ENCODE results near the gene SPEN.

DNA sequence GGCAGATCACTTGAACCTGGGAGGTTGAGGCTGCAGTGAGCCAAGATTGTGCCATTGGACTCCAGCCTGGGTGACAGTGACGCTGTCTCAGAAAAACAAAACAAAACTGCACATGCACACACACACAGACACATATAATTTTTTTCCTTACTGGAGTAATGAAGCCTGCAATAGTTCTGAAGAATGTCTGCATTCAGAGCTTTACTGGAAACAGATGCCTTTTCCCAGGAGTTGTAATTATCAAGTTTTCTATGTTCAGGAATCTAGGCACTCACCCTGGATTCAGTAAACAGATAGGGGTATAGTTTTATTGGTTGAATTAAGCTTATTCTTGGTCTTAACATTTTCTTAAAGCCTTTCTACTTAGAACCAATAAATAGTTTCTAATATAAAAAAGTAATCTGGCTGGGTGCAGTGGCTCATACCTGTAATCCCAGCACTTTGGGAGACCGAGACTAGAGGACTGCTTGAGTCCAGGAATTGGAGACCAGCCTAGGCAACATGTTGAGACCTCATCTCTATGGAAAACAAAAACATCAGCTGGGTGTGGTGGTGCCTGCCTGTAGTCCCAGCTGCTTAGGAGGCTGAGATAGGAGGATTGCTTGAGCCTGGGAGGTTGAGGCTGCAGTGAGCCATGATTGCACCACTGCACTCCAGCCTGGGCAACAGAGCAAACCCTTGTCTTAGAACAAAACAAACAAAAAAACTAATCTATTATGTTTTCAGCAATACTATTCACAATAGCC lies 15.8 kb downstream of the SPEN start:
- TF ChIP-seq, protein P1, sequence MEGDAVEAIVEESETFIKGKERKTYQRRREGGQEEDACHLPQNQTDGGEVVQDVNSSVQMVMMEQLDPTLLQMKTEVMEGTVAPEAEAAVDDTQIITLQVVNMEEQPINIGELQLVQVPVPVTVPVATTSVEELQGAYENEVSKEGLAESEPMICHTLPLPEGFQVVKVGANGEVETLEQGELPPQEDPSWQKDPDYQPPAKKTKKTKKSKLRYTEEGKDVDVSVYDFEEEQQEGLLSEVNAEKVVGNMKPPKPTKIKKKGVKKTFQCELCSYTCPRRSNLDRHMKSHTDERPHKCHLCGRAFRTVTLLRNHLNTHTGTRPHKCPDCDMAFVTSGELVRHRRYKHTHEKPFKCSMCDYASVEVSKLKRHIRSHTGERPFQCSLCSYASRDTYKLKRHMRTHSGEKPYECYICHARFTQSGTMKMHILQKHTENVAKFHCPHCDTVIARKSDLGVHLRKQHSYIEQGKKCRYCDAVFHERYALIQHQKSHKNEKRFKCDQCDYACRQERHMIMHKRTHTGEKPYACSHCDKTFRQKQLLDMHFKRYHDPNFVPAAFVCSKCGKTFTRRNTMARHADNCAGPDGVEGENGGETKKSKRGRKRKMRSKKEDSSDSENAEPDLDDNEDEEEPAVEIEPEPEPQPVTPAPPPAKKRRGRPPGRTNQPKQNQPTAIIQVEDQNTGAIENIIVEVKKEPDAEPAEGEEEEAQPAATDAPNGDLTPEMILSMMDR (IDR thresholded peaks at IDR 0.05; ENCODE audit: low read length) = no peak
- TF ChIP-seq EZH2 (optimal IDR thresholded peaks at IDR 0.05; ENCODE audit: low read depth, low read length) = no peak

Measured in MM.1S (cell line).